Measurements from ENCODE around the gene SPECC1.

DNA sequence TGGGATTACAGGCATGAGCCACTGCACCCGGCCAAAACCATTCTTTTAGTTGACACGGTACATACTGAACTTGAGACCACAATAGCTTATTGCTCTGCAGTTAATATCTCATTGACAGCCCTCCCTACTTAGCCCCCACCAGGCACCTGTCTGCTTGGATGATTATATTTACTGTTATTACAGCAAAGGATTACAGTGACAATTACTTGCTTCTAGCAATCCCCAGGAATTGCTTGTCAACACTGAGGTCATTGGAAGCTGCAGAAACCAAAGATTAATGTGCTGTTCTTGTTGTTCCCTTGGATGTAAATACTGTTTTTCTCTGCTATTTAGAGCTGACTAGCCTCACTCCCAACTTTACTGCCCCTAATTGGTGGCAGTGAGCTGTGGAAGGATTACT is 247.0 kb downstream of the SPECC1 start:
- no peak for TF ChIP-seq POLR2A (IDR thresholded peaks at IDR 0.05)
- TF ChIP-seq, protein P1, sequence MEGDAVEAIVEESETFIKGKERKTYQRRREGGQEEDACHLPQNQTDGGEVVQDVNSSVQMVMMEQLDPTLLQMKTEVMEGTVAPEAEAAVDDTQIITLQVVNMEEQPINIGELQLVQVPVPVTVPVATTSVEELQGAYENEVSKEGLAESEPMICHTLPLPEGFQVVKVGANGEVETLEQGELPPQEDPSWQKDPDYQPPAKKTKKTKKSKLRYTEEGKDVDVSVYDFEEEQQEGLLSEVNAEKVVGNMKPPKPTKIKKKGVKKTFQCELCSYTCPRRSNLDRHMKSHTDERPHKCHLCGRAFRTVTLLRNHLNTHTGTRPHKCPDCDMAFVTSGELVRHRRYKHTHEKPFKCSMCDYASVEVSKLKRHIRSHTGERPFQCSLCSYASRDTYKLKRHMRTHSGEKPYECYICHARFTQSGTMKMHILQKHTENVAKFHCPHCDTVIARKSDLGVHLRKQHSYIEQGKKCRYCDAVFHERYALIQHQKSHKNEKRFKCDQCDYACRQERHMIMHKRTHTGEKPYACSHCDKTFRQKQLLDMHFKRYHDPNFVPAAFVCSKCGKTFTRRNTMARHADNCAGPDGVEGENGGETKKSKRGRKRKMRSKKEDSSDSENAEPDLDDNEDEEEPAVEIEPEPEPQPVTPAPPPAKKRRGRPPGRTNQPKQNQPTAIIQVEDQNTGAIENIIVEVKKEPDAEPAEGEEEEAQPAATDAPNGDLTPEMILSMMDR (IDR thresholded peaks at IDR 0.05): no peak

All from right lobe of liver (tissue), 4 donors.